Endothelial cell of umbilical vein (primary cell): Measurements from ENCODE around the gene TENM4. TPM values are rescaled to one million over a fixed set of nuclear protein-coding genes. Genes with fewer than 3 reads are reported as not detected.

Experiments
- BruUV-seq: library from RNA; stranded (reverse); fragments of 400-500 nt; replicated peaks from 2 replicates; lab custom pipeline; 2021; lab: Mats Ljungman, UMichigan
- CTCF ChIA-PET: fragments of 300-600, 350-600 bp; sonication (Branson Sonifier 250); formaldehyde crosslinking; loops from one replicate; lab custom pipeline; 2021; ENCODE audit warnings: antibody characterized with exemption, inconsistent platforms; lab: Charles Lee
- POLR2A ChIA-PET: fragments of 300-600, 350-600 bp; sonication (Branson Sonifier 250); formaldehyde crosslinking; loops from one replicate; lab custom pipeline; 2021; ENCODE audit warnings: antibody characterized with exemption, inconsistent platforms; lab: Charles Lee
- DNase-seq: peaks from one replicate; pipeline ENCODE4 v3.0.0-alpha.2; 2011; ENCODE audit warnings: low read depth, low spot score
- FAIRE-seq: peaks from 2 replicates; lab custom pipeline; 2011; peaks lifted over from hg19 to GRCh38; lab: Jason Lieb, UNC
- H2AFZ ChIP-seq: 2 replicates; pipeline ENCODE4 v1.6.0; 2012; ENCODE audit warnings: low read depth, low read length, control low read depth, inconsistent platforms
- H3K27ac ChIP-seq: 2 replicates; pipeline ENCODE4 v1.5.1; 2011; ENCODE audit warnings: low read depth, mild to moderate bottlenecking, control low read depth, low read length, moderate library complexity; ENCODE audit not compliant: insufficient read depth
- H3K27me3 ChIP-seq, 2 experiments: 2 replicates each; pipeline versions ENCODE4 v1.6.0 to v1.6.1; 2011; ENCODE audit warnings: low read length in 2 of 2, mixed read lengths in 1 of 2; ENCODE audit not compliant: control insufficient read depth in 2 of 2, insufficient read depth in 2 of 2
- H3K36me3 ChIP-seq, 2 experiments: 2 replicates in 1 of 2; 3 replicates in 1 of 2; pipeline ENCODE4 v1.5.1; 2011; ENCODE audit warnings: low read length in 2 of 2, mild to moderate bottlenecking in 1 of 2, moderate library complexity in 1 of 2; ENCODE audit not compliant: control insufficient read depth in 2 of 2, insufficient read depth in 2 of 2; ENCODE audit errors: extremely low read depth in 1 of 2
- H3K4me1 ChIP-seq: 3 replicates; pipeline ENCODE4 v1.5.1; 2011; ENCODE audit warnings: mild to moderate bottlenecking, low read length; ENCODE audit not compliant: control insufficient read depth, insufficient read depth; ENCODE audit errors: extremely low read depth
- H3K4me2 ChIP-seq: 2 replicates; pipeline ENCODE4 v1.6.1; 2011; ENCODE audit warnings: low read length, control low read depth, mixed read lengths; ENCODE audit not compliant: insufficient read depth
- H3K4me3 ChIP-seq, 3 experiments: fragments of 200-600 bp in 1 of 3; sonication (generic), shearing (Covaris generic) in 1 of 3; replicated peaks in 1 of 3; 2 replicates each; pipeline ENCODE4 v1.5.1; 2011 to 2016; ENCODE audit warnings: control low read depth in 3 of 3, low read length in 3 of 3, mild to moderate bottlenecking in 2 of 3, inconsistent platforms in 1 of 3, low read depth in 1 of 3, moderate library complexity in 1 of 3; ENCODE audit not compliant: insufficient read depth in 1 of 3
- H3K79me2 ChIP-seq: 2 replicates; pipeline ENCODE4 v1.6.0; 2012; ENCODE audit warnings: low read length, inconsistent platforms; ENCODE audit not compliant: control insufficient read depth, insufficient read depth
- H3K9ac ChIP-seq: replicated peaks from 2 replicates; pipeline ENCODE3; 2011; ENCODE audit warnings: low read length, control low read depth; ENCODE audit not compliant: insufficient read depth; ENCODE audit errors: extremely low read depth
- H3K9me1 ChIP-seq: replicated peaks from 3 replicates; pipeline ENCODE4 v1.6.0; 2011; ENCODE audit warnings: mild to moderate bottlenecking, low read length; ENCODE audit not compliant: control insufficient read depth, insufficient read depth; ENCODE audit errors: extremely low read depth
- H3K9me3 ChIP-seq: replicated peaks from 2 replicates; pipeline ENCODE4 v1.5.1; 2012; ENCODE audit warnings: low read length, inconsistent platforms; ENCODE audit not compliant: control insufficient read depth, insufficient read depth
- H4K20me1 ChIP-seq: replicated peaks from 2 replicates; pipeline ENCODE3; 2011; ENCODE audit warnings: mild to moderate bottlenecking, low read length; ENCODE audit not compliant: control insufficient read depth, insufficient read depth; ENCODE audit errors: extremely low read depth
- CTCF ChIP-seq, 2 donors: IDR thresholded peaks; 1 replicate in 1 of 2; 2 replicates in 1 of 2; pipeline ENCODE4 v1.5.1; 2011; ENCODE audit warnings: low read length in 2 of 2, mild to moderate bottlenecking in 2 of 2, moderate library complexity in 2 of 2, control low read depth in 1 of 2, inconsistent platforms in 1 of 2, low read depth in 1 of 2; ENCODE audit not compliant: insufficient read depth in 1 of 2; ENCODE audit errors: extremely low read depth in 1 of 2
- EZH2 ChIP-seq: IDR thresholded peaks from 2 replicates; pipeline ENCODE4 v1.6.1; 2012; ENCODE audit warnings: borderline replicate concordance, low read depth, mild to moderate bottlenecking, moderate library complexity, low read length, inconsistent platforms; ENCODE audit not compliant: severe bottlenecking
- FOS ChIP-seq: IDR thresholded peaks from 2 replicates; pipeline ENCODE4 v1.6.1; 2011; ENCODE audit warnings: mild to moderate bottlenecking, low read length, moderate library complexity, borderline replicate concordance; ENCODE audit not compliant: insufficient read depth
- GATA2 ChIP-seq: IDR thresholded peaks from 2 replicates; pipeline ENCODE4 v1.7.0; 2011; ENCODE audit warnings: low read depth, mild to moderate bottlenecking, moderate library complexity, mixed read lengths, low read length; ENCODE audit not compliant: insufficient read length, insufficient read depth
- JUN ChIP-seq: IDR thresholded peaks from 2 replicates; pipeline ENCODE4 v1.6.1; 2011; ENCODE audit warnings: borderline replicate concordance, low read depth; ENCODE audit not compliant: insufficient read length, insufficient read depth
- MAX ChIP-seq: IDR thresholded peaks from 2 replicates; pipeline ENCODE4 v1.6.1; 2011; ENCODE audit not compliant: insufficient read depth, insufficient read length
- MYC ChIP-seq: IDR thresholded peaks from one replicate; pipeline ENCODE4 v1.6.1; 2011; ENCODE audit warnings: mild to moderate bottlenecking, low read depth, low read length
- POLR2A ChIP-seq: IDR thresholded peaks from 2 replicates; pipeline ENCODE4 v1.6.1; 2012; ENCODE audit warnings: low read depth, mild to moderate bottlenecking, control low read depth, low read length
- POLR2AphosphoS5 ChIP-seq: IDR thresholded peaks from 2 replicates; pipeline ENCODE4 v1.6.1; 2012; ENCODE audit warnings: low read depth, mild to moderate bottlenecking, control low read depth, low read length, moderate library complexity; ENCODE audit not compliant: insufficient read depth
- dilution Hi-C: fragments of 300-500 bp; cut with MboI; formaldehyde crosslinking; loops from one replicate; pipeline ENCODE4 v1.15.0; 2019; ENCODE audit warnings: low sequenced_read_pairs; ENCODE audit not compliant: extremely low pct_ligation_motif_present
- intact Hi-C: fragments of 100-400 bp; cut with micrococcal nuclease; formaldehyde crosslinking; loops from one replicate; pipeline ENCODE4 v1.10.0; 2022
- polyA plus RNA-seq, 4 experiments: library from polyadenylated mRNA; depleted of rRNA in 3 of 4; stranded (reverse) in 3 of 4; unstranded in 1 of 4; fragments of >200 nt; gene quantifications; 2 replicates each; pipeline versions ENCODE4 v1.2.1 to v1.2.3, GENCODE V29; 2011 to 2012; ENCODE audit warnings: missing spikeins in 1 of 4
- total RNA-seq: library from RNA; stranded (reverse); gene quantifications from 2 replicates; pipeline ENCODE4 v1.2.3, GENCODE V29; 2021

The TENM4 gene
- total and polyA plus RNA-seq, 2 donors (not counting 3 experiments of a cell fraction or from before 2014, with no cell fraction given), result 0.06 to 0.27 TPM

GRCh38 chr11:78973876-78974275 is 467.0 kb downstream of the TENM4 start:
- peaks cover 0 to 4% of the 10 kb centered on the region in 2 experiments for H3K27me3 ChIP-seq
- no peak overlapping the region for H3K4me2 ChIP-seq
- H3K4me3 ChIP-seq, result no peak overlapping the region
- H3K9me1 ChIP-seq, result no peaks in the 10 kb centered on the region
- H3K27ac ChIP-seq, result no peak overlapping the region
- FAIRE-seq (no peak), DNase-seq (no peak)
- H3K36me3 ChIP-seq, result no peaks in the 10 kb centered on the region
- BruUV-seq, result no TSS peak
- intact Hi-C loops, result no loop called here
- ChIA-PET CTCF (interaction anchor here (1.5 kb wide), 1 partner anchor 328 kb away, joined by 4 read pairs; no protein-coding TSS in a partner anchor), POLR2A (no interaction called here)
- no peak overlapping the region for H2AFZ ChIP-seq
- H3K9me3 ChIP-seq, result no peaks in the 10 kb centered on the region
- dilution Hi-C loops, result no loop called here
- H3K9ac ChIP-seq, result no peak overlapping the region
- TF ChIP-seq GATA2 (no peak), CTCF (IDR thresholded peaks at IDR 0.05; ENCODE audit: extremely low read depth in 1 of 2, insufficient read depth in 1 of 2, low read depth in 1 of 2, low read length in 2 of 2) (no peak), MAX (no peak), MYC (no peak), POLR2A (no peak), FOS (no peak), EZH2 (no peak), POLR2AphosphoS5 (no peak), JUN (no peak)
- no peaks in the 10 kb centered on the region for H3K4me1 ChIP-seq
- H3K79me2 ChIP-seq, result no peaks in the 10 kb centered on the region
- no peaks in the 10 kb centered on the region for H4K20me1 ChIP-seq
